HepG2 (cell line): ENCODE data around the gene PHRF1. TPM values are rescaled to one million over a fixed set of nuclear protein-coding genes. Genes with fewer than 3 reads are reported as not detected.
A peak's percentile ranks its signal among the peaks of the same experiment; 100 is the strongest.

ENCODE experiments used
- AKAP8 ChIP-seq: sonication (generic); formaldehyde crosslinking; IDR thresholded peaks from 2 replicates; pipeline ENCODE4 v1.5.1; 2020; ENCODE audit warnings: mild to moderate bottlenecking, missing genetic modification reagents
- ARID2 ChIP-seq: sonication (generic); formaldehyde crosslinking; IDR thresholded peaks from 2 replicates; pipeline ENCODE4 v1.8.1; 2022; ENCODE audit warnings: mild to moderate bottlenecking, missing genetic modification reagents, borderline replicate concordance
- BCL6 ChIP-seq: IDR thresholded peaks from 2 replicates; pipeline ENCODE4 v1.6.1; 2016; ENCODE audit warnings: missing genetic modification reagents, missing compliant biosample characterization
- HMG20A ChIP-seq: IDR thresholded peaks from 2 replicates; pipeline ENCODE4 v1.6.1; 2016; ENCODE audit warnings: borderline replicate concordance
- HNF4G ChIP-seq, 2 experiments: sonication (generic) in 1 of 2; formaldehyde crosslinking in 1 of 2; IDR thresholded peaks; 2 replicates each; pipeline versions ENCODE4 v1.4.0 to v1.6.1; 2011 to 2020; ENCODE audit warnings: borderline replicate concordance in 2 of 2, low read depth in 2 of 2, mild to moderate bottlenecking in 2 of 2, low read length in 1 of 2, missing genetic modification reagents in 1 of 2, moderate library complexity in 1 of 2
- REPIN1 ChIP-seq: sonication (generic); formaldehyde crosslinking; IDR thresholded peaks from 2 replicates; pipeline ENCODE4 v1.8.0; 2022; ENCODE audit warnings: missing genetic modification reagents, low read depth, mild to moderate bottlenecking, borderline replicate concordance
- WIZ ChIP-seq: sonication (generic); formaldehyde crosslinking; IDR thresholded peaks from 2 replicates; pipeline ENCODE4 v1.5.1; 2020; ENCODE audit warnings: mild to moderate bottlenecking, missing genetic modification reagents
- ZFAT ChIP-seq: sonication (generic); formaldehyde crosslinking; conservative IDR thresholded peaks from 2 replicates; pipeline ENCODE4 v1.8.1; 2023; ENCODE audit warnings: missing genetic modification reagents, inconsistent platforms
- ZNF33A ChIP-seq: sonication (generic); formaldehyde crosslinking; IDR thresholded peaks from 2 replicates; pipeline ENCODE4 v1.5.1; 2020; ENCODE audit warnings: missing genetic modification reagents, mild to moderate bottlenecking, moderate library complexity, borderline replicate concordance
- ZNF850 ChIP-seq: sonication (generic); formaldehyde crosslinking; conservative IDR thresholded peaks from 2 replicates; pipeline ENCODE4 v1.9.0; 2021; ENCODE audit warnings: mild to moderate bottlenecking, missing genetic modification reagents
- ZZZ3 ChIP-seq: sonication (generic); formaldehyde crosslinking; IDR thresholded peaks from 2 replicates; pipeline ENCODE4 v1.4.0; 2020; ENCODE audit warnings: missing genetic modification reagents, mild to moderate bottlenecking, borderline replicate concordance
- polyA plus RNA-seq, 8 experiments: library from polyadenylated mRNA; depleted of rRNA in 3 of 8; stranded (reverse) in 7 of 8; unstranded in 1 of 8; fragments of >200 nt; fragmentation: Illumina TruSeq in 4 of 8; extraction: Trizol in 4 of 8; gene quantifications; 2 replicates each; pipeline versions ENCODE4 v1.2.1 to v1.2.3, GENCODE V29; 2011 to 2016; ENCODE audit warnings: low read depth in 4 of 8, missing spikeins in 1 of 8, mixed read lengths in 1 of 8; ENCODE audit not compliant: insufficient read depth in 1 of 8
- total RNA-seq, 5 experiments: library from RNA; depleted of rRNA; stranded (reverse); fragments of >200 nt; fragmentation: Illumina TruSeq; extraction: Trizol; gene quantifications; 2 replicates each; pipeline ENCODE4 v1.2.3, GENCODE V29; 2016; ENCODE audit warnings: low read depth in 1 of 5
- TF ChIP-seq, protein P1 (sequence below): sonication (generic); formaldehyde crosslinking; IDR thresholded peaks from 2 replicates; pipeline ENCODE4 v1.4.0; 2020; ENCODE audit warnings: missing genetic modification reagents, borderline replicate concordance
- TF ChIP-seq, protein P2 (sequence below): sonication (generic); formaldehyde crosslinking; IDR thresholded peaks from 2 replicates; pipeline ENCODE4 v1.5.0; 2020; ENCODE audit warnings: mild to moderate bottlenecking, missing genetic modification reagents
- TF ChIP-seq, protein P3 (sequence below): sonication (generic); formaldehyde crosslinking; IDR thresholded peaks from 2 replicates; pipeline ENCODE4 v1.4.0; 2020; ENCODE audit warnings: low read depth, missing genetic modification reagents
- TF ChIP-seq, protein P4 (sequence below), 2 experiments: sonication (generic) in 1 of 2; formaldehyde crosslinking in 1 of 2; IDR thresholded peaks; 2 replicates each; pipeline versions ENCODE4 v1.4.0 to v1.6.1; 2016 to 2020; ENCODE audit warnings: borderline replicate concordance in 1 of 2, low read depth in 1 of 2, mild to moderate bottlenecking in 1 of 2, missing genetic modification reagents in 1 of 2

Gene PHRF1
- total and polyA plus RNA-seq, 2 of the 13 experiments (the other 11 are each of a cell fraction or from before 2014, with no cell fraction given), result 8.2 to 16.7 TPM

DNA sequence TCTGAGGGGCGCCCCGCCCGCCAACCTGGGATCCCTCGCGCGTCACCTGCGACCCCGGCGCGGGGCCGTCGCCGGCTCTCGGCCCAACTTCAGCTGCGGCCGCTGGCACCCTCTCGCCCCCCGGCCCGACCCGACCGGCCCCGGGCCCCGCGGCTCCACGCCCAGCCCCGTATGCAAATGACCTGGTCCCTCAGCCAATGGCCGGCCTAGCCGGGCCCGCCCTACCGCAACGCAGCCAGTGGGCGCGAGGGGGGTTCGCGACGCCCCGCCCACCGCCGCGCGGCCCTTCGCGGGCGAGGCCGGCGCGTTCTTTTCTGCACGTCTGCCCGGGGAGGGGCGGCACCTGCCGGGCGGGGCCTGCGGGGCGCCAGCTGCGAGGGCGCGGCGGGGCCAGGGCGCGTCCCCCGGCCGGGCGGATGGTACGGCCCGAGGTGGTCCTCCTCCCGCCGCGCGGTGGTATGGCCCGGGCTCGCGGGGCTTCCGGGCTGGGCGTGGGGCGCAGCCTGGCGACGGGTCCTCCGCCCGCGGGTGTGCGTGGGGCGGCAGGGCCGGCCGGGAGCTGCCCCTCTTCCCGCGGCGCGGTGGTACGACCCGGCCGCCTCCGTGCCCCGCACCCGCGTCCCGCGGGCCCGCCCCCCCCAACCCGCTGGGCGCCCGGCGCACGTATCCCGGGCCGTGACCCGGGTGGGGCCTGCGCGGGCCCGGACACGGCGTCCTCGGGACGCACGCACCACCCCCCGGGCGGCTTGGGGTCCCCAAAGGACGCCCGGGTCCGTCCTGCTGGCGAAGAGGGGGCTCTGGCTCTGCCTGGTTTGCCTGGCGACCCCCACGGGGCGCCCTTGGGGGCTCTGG is 7.7 kb upstream of the PHRF1 start (continued):
- TF ChIP-seq, protein P1, sequence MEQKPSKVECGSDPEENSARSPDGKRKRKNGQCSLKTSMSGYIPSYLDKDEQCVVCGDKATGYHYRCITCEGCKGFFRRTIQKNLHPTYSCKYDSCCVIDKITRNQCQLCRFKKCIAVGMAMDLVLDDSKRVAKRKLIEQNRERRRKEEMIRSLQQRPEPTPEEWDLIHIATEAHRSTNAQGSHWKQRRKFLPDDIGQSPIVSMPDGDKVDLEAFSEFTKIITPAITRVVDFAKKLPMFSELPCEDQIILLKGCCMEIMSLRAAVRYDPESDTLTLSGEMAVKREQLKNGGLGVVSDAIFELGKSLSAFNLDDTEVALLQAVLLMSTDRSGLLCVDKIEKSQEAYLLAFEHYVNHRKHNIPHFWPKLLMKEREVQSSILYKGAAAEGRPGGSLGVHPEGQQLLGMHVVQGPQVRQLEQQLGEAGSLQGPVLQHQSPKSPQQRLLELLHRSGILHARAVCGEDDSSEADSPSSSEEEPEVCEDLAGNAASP, result no peak
- TF ChIP-seq AKAP8 (no peak), REPIN1 (no peak), ZZZ3 (CRISPR knock-in tag) (0 out of 2 replicates have a peak, but pooled peaks have one; percentile 9), HMG20A (CRISPR knock-in tag) (no peak), HNF4G (IDR thresholded peaks at IDR 0.05; ENCODE audit: borderline replicate concordance, low read depth, low read length) (no peak), HNF4G (CRISPR knock-in tag; IDR thresholded peaks at IDR 0.05; ENCODE audit: borderline replicate concordance, low read depth) (no peak), BCL6 (no peak), ARID2 (no peak), WIZ (no peak), ZNF33A (no peak), ZFAT (no peak), ZNF850 (no peak)
- TF ChIP-seq, protein P2, sequence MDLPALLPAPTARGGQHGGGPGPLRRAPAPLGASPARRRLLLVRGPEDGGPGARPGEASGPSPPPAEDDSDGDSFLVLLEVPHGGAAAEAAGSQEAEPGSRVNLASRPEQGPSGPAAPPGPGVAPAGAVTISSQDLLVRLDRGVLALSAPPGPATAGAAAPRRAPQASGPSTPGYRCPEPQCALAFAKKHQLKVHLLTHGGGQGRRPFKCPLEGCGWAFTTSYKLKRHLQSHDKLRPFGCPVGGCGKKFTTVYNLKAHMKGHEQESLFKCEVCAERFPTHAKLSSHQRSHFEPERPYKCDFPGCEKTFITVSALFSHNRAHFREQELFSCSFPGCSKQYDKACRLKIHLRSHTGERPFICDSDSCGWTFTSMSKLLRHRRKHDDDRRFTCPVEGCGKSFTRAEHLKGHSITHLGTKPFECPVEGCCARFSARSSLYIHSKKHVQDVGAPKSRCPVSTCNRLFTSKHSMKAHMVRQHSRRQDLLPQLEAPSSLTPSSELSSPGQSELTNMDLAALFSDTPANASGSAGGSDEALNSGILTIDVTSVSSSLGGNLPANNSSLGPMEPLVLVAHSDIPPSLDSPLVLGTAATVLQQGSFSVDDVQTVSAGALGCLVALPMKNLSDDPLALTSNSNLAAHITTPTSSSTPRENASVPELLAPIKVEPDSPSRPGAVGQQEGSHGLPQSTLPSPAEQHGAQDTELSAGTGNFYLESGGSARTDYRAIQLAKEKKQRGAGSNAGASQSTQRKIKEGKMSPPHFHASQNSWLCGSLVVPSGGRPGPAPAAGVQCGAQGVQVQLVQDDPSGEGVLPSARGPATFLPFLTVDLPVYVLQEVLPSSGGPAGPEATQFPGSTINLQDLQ (CRISPR knock-in tag), result no peak
- TF ChIP-seq, protein P3, sequence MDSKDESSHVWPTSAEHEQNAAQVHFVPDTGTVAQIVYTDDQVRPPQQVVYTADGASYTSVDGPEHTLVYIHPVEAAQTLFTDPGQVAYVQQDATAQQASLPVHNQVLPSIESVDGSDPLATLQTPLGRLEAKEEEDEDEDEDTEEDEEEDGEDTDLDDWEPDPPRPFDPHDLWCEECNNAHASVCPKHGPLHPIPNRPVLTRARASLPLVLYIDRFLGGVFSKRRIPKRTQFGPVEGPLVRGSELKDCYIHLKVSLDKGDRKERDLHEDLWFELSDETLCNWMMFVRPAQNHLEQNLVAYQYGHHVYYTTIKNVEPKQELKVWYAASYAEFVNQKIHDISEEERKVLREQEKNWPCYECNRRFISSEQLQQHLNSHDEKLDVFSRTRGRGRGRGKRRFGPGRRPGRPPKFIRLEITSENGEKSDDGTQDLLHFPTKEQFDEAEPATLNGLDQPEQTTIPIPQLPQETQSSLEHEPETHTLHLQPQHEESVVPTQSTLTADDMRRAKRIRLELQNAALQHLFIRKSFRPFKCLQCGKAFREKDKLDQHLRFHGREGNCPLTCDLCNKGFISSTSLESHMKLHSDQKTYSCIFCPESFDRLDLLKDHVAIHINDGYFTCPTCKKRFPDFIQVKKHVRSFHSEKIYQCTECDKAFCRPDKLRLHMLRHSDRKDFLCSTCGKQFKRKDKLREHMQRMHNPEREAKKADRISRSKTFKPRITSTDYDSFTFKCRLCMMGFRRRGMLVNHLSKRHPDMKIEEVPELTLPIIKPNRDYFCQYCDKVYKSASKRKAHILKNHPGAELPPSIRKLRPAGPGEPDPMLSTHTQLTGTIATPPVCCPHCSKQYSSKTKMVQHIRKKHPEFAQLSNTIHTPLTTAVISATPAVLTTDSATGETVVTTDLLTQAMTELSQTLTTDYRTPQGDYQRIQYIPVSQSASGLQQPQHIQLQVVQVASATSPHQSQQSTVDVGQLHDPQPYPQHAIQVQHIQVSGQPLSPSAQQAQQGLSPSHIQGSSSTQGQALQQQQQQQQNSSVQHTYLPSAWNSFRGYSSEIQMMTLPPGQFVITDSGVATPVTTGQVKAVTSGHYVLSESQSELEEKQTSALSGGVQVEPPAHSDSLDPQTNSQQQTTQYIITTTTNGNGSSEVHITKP (CRISPR knock-in tag), result peak; percentile 97
- TF ChIP-seq, protein P4, sequence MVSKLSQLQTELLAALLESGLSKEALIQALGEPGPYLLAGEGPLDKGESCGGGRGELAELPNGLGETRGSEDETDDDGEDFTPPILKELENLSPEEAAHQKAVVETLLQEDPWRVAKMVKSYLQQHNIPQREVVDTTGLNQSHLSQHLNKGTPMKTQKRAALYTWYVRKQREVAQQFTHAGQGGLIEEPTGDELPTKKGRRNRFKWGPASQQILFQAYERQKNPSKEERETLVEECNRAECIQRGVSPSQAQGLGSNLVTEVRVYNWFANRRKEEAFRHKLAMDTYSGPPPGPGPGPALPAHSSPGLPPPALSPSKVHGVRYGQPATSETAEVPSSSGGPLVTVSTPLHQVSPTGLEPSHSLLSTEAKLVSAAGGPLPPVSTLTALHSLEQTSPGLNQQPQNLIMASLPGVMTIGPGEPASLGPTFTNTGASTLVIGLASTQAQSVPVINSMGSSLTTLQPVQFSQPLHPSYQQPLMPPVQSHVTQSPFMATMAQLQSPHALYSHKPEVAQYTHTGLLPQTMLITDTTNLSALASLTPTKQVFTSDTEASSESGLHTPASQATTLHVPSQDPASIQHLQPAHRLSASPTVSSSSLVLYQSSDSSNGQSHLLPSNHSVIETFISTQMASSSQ (IDR thresholded peaks at IDR 0.05; ENCODE audit: low read depth), result no peak
- TF ChIP-seq, protein P4 (CRISPR knock-in tag; IDR thresholded peaks at IDR 0.05; ENCODE audit: borderline replicate concordance), result no peak
